Measurements from ENCODE around the gene POLR2I.

- TF ChIP-seq, protein P1, sequence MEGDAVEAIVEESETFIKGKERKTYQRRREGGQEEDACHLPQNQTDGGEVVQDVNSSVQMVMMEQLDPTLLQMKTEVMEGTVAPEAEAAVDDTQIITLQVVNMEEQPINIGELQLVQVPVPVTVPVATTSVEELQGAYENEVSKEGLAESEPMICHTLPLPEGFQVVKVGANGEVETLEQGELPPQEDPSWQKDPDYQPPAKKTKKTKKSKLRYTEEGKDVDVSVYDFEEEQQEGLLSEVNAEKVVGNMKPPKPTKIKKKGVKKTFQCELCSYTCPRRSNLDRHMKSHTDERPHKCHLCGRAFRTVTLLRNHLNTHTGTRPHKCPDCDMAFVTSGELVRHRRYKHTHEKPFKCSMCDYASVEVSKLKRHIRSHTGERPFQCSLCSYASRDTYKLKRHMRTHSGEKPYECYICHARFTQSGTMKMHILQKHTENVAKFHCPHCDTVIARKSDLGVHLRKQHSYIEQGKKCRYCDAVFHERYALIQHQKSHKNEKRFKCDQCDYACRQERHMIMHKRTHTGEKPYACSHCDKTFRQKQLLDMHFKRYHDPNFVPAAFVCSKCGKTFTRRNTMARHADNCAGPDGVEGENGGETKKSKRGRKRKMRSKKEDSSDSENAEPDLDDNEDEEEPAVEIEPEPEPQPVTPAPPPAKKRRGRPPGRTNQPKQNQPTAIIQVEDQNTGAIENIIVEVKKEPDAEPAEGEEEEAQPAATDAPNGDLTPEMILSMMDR (IDR thresholded peaks at IDR 0.05) = no peak
- no peak for TF ChIP-seq ZNF121 (CRISPR knock-in tag; IDR thresholded peaks at IDR 0.05)
- TF ChIP-seq, protein P2, sequence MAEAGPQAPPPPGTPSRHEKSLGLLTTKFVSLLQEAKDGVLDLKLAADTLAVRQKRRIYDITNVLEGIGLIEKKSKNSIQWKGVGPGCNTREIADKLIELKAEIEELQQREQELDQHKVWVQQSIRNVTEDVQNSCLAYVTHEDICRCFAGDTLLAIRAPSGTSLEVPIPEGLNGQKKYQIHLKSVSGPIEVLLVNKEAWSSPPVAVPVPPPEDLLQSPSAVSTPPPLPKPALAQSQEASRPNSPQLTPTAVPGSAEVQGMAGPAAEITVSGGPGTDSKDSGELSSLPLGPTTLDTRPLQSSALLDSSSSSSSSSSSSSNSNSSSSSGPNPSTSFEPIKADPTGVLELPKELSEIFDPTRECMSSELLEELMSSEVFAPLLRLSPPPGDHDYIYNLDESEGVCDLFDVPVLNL (CRISPR knock-in tag; IDR thresholded peaks at IDR 0.05; ENCODE audit: borderline replicate concordance, low read depth) = no peak
- TF ChIP-seq RORB (CRISPR knock-in tag; IDR thresholded peaks at IDR 0.05) = no peak
- no peak for TF ChIP-seq JUN (CRISPR knock-in tag; IDR thresholded peaks at IDR 0.05)
- TF ChIP-seq, protein P3, sequence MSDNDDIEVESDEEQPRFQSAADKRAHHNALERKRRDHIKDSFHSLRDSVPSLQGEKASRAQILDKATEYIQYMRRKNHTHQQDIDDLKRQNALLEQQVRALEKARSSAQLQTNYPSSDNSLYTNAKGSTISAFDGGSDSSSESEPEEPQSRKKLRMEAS (CRISPR knock-in tag; IDR thresholded peaks at IDR 0.05) = no peak
- no peak for TF ChIP-seq E2F1 (CRISPR knock-in tag; IDR thresholded peaks at IDR 0.05)
- TF ChIP-seq NR3C1 (CRISPR knock-in tag; conservative IDR thresholded peaks at IDR 0.05; ENCODE audit: low read depth) = no peak
Measured at GRCh38 chr19:36153126-36153525, 38.5 kb upstream of the POLR2I start.

Measured in WTC11 (cell line).